Measurements from ENCODE around the gene KSR2.

- TF ChIP-seq, protein P1, sequence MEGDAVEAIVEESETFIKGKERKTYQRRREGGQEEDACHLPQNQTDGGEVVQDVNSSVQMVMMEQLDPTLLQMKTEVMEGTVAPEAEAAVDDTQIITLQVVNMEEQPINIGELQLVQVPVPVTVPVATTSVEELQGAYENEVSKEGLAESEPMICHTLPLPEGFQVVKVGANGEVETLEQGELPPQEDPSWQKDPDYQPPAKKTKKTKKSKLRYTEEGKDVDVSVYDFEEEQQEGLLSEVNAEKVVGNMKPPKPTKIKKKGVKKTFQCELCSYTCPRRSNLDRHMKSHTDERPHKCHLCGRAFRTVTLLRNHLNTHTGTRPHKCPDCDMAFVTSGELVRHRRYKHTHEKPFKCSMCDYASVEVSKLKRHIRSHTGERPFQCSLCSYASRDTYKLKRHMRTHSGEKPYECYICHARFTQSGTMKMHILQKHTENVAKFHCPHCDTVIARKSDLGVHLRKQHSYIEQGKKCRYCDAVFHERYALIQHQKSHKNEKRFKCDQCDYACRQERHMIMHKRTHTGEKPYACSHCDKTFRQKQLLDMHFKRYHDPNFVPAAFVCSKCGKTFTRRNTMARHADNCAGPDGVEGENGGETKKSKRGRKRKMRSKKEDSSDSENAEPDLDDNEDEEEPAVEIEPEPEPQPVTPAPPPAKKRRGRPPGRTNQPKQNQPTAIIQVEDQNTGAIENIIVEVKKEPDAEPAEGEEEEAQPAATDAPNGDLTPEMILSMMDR (conservative IDR thresholded peaks at IDR 0.05) = no peak
- TF ChIP-seq EZH2 (IDR thresholded peaks at IDR 0.05; ENCODE audit: low read depth) = no peak
These were observed 175.8 kb downstream of the KSR2 start for GRCh38 chr12:117792877-117793424.
